Measurements from ENCODE around the gene ABT1. TPM values are rescaled to one million over a fixed set of nuclear protein-coding genes. Genes with fewer than 3 reads are reported as not detected.
A peak's percentile ranks its signal among the peaks of the same experiment; 100 is the strongest.

ABT1 gene
- total RNA-seq, 2 donors from 2014 or later, result 20.3 to 28.2 TPM

DNA sequence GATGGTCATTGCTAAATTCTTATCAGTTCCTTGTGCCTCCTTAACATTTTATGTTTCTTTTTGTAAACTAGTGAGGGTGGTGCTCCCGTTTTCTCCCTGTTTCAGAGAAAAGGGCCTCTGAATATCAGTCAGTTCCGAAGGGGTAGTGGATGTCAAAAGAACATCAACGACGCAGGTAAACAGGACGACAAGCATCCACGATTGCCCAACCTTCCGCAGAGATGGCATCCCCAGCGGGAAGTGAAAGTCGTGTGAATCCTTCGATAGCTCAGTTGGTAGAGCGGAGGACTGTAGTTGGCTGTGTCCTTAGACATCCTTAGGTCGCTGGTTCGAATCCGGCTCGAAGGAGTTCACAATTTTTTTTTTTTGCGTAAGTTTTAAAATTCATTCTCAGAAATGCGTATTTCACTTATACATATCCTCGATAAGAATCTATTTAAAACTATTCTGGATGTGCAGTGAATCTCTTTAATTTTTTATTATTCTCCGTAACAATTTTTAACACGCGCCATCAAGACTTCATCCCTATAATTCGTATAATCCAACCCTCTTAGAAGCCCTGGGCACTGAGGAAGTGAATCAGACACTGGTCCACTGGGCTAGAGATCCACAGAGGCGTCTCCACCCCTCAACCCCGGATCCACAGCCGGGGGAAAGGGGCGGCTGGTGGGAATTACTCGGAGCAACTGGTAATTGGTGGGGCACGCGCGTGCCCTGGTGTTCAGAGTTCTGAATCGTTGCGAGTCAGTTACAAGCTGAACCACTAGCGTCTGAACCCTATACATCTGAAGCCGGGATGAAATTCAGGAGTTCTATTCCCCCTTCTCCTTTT lies 27.9 kb upstream of the ABT1 start:
- H3K36me3 Mint-ChIP-seq, result peaks cover 5 to 7% of the 10 kb centered on the region in 2 donors
- peak overlapping the region; percentile 99 to 100 for H3K27ac Mint-ChIP-seq
- ATAC-seq (peak; percentile 72 to 80), DNase-seq (ENCODE audit: low spot score in 2 of 2) (peak; percentile 95 to 100)
- peaks cover 0 to 4% of the 10 kb centered on the region in 2 donors for H3K9me3 Mint-ChIP-seq

GRCh38 chr6:26569433-26569764 lies 27.4 kb upstream of the ABT1 start:
- ATAC-seq (no peak), DNase-seq (ENCODE audit: low spot score in 2 of 2) (no peak)
- peaks cover 0 to 4% of the 10 kb centered on the region in 2 donors for H3K9me3 Mint-ChIP-seq
- peaks cover 5 to 7% of the 10 kb centered on the region in 2 donors for H3K36me3 Mint-ChIP-seq
- H3K27ac Mint-ChIP-seq, result peak overlapping the region; percentile 99 to 100

DNA sequence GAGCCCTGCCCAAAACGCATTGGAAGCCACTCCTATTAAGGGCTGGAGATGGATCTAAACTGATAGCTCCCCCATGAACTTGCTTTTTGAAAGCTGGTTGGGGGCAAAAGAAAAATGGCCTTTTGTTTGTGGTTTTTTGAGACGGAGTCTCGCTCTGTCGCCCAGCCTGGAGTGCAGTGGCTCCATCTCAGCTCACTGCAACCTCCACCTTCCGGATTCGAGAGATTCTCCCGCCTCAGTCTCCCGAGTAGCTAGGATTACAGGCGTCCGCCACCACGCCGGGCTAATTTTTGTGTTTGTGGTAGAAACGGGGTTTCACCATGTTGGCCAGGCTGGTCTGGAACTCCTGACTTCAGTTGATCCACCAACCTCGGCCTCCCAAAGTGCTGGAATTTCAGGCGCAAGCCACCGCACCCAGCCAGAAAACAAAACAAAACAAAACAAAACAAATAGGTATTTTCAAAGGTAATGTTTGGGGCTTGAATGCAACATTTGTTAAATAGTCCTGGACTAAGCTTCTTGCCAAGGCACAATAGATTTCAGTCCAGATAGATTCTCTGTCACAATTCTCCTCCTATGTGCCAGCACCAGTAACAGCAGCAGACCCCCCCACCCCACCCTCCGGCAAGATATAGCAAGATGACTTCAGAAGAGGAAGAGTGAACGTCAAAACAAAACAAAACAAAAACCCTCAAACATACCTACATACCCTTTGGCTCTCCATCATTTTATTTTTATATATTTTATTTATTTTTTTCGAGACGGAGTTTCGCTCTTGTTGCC lies 26.5 kb upstream of the ABT1 start:
- H3K36me3 Mint-ChIP-seq, result peaks cover 5 to 7% of the 10 kb centered on the region in 2 donors

GRCh38 chr6:26571592-26572296 lies 25.0 kb upstream of the ABT1 start:
- DNase-seq (ENCODE audit: low spot score in 2 of 2) (peak; percentile 48 to 76), ATAC-seq (peak; percentile 51 to 74)
- H3K36me3 Mint-ChIP-seq, result peaks cover 5 to 7% of the 10 kb centered on the region in 2 donors
- H3K9me3 Mint-ChIP-seq, result peaks cover 0 to 4% of the 10 kb centered on the region in 2 donors
- H3K27ac Mint-ChIP-seq, result peak overlapping the region; percentile 91 to 98

More for the DNA sequence above, 26.5 kb upstream of the ABT1 start:
- DNase-seq (ENCODE audit: low spot score in 2 of 2) (no peak), ATAC-seq (no peak)
- H3K9me3 Mint-ChIP-seq, result peaks cover 0 to 4% of the 10 kb centered on the region in 2 donors
- no peak overlapping the region for H3K27ac Mint-ChIP-seq

DNA sequence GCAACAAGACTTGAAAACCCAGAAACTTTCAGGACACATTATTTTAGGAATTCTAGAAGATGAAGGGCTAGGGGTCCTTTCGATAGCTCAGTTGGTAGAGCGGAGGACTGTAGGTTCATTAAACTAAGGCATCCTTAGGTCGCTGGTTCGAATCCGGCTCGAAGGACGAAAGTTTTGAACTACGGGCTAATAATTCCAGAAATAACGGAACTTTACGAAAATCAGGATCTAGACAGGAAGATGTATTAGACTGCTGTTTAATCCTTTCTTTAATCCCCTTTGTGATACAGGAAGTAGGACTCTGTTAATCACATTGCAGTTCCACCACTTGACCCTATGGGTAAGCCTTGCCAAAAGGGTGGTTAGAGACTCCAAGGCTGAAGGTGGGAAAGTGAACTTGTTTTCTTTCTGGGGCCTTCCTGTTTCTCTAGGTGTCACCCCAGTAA lies 21.2 kb upstream of the ABT1 start:
- ATAC-seq (no peak), DNase-seq (ENCODE audit: low spot score in 2 of 2) (no peak)
- peaks cover 10% of the 10 kb centered on the region in 2 donors for H3K9me3 Mint-ChIP-seq
- no peak overlapping the region for H3K27ac Mint-ChIP-seq
- H3K36me3 Mint-ChIP-seq, result peaks cover 0 to 12% of the 10 kb centered on the region in 2 donors

- H3K9me3 Mint-ChIP-seq, result peaks cover 10% of the 10 kb centered on the region in 2 donors
- ATAC-seq (no peak), DNase-seq (ENCODE audit: low spot score in 2 of 2) (no peak)
- H3K36me3 Mint-ChIP-seq, result peaks cover 0 to 12% of the 10 kb centered on the region in 2 donors
- peak overlapping the region; percentile 92 to 99 for H3K27ac Mint-ChIP-seq
Observed at GRCh38 chr6:26576407-26576843, 20.3 kb upstream of the ABT1 start.

DNA sequence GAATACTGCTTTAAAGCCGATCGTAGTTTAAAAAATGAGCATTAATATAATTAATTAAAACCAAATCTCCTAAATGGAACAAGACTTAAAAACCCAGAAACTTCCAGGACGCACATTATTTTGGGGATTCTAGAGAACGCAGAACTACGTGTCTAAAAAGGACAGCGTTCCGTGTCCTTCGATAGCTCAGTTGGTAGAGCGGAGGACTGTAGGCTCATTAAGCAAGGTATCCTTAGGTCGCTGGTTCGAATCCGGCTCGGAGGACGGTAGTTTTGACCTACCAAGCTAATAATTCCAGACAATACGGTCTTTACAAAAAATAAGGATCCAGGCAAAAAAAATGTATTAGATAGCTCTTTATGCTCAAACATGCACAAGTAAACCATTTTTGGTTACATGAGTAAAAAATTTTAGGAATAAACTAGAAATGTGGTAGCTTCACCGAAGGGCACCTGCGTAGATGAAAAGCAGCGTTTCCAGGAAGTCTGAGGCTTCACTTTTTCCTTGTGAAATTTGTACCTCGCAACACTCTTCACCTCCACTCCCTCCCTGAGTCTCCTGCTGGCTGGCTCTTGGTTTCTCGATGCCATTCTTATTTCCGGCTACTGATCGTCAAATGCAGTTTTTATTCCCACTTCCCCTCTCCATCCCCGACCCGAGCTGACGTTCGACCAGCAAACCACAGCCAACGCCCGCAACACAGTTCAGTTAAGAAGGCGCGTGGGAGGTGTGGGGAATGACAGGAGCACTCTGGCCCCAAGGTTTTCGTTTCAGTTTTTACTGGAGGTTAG lies 19.6 kb upstream of the ABT1 start:
- peaks cover 10% of the 10 kb centered on the region in 2 donors for H3K9me3 Mint-ChIP-seq
- H3K27ac Mint-ChIP-seq, result peak overlapping the region; percentile 92 to 99
- peaks cover 0 to 12% of the 10 kb centered on the region in 2 donors for H3K36me3 Mint-ChIP-seq
- DNase-seq (ENCODE audit: low spot score in 2 of 2) (peak; percentile 68 to 84), ATAC-seq (peak; percentile 70 to 87)

DNA sequence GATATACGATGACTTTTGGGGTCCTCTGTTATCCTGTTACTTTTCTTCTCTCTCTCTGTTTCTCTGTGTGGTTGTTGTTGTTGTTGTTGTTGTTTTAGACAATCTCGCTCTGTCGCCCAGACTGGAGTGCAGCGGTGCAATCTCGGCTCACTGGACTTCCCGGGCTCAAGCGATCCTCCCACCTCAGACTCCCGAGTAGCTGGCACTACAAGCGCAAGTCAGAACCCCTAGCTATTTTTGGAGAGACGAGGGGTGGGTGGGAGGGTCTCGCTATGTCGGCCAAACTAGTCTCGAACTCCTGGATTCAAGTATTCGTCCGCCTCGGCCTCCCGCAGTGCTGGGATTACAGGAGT lies 19.1 kb upstream of the ABT1 start:
- Mint-ChIP-seq H3K9me3 (peaks cover 10% of the 10 kb centered on the region in 2 donors), H3K27ac (peak overlapping the region; percentile 92 to 99), H3K36me3 (peaks cover 0 to 12% of the 10 kb centered on the region in 2 donors)
- DNase-seq (ENCODE audit: low spot score in 2 of 2) (no peak), ATAC-seq (no peak)

DNA sequence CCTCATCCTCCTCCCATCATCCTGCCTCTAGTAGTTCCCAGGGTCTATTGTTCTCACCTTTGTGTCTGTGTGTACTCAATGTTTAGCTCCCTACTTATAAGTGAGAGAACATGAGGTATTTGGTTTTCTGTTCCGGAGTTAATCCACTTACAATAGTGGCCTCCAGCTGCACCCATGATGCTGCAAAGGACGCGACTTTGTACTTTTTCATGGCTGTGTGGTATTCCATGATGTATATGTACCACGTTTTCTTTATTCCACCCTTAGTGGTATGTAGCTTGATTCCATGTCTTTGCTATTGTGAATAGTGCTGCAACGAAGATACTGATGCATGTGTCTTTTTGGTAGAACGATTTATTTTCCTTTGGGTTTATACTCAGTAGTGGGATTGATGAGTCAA lies 18.5 kb upstream of the ABT1 start:
- H3K27ac Mint-ChIP-seq, result no peak overlapping the region

GRCh38 chr6:26578741-26579140 lies 18.0 kb upstream of the ABT1 start:
- Mint-ChIP-seq H3K9me3 (peaks cover 10% of the 10 kb centered on the region in 2 donors), H3K36me3 (peaks cover 0 to 12% of the 10 kb centered on the region in 2 donors), H3K27ac (no peak overlapping the region)
- DNase-seq (ENCODE audit: low spot score in 2 of 2) (no peak), ATAC-seq (no peak)

More for the DNA sequence above, 18.5 kb upstream of the ABT1 start:
- ATAC-seq (no peak), DNase-seq (ENCODE audit: low spot score in 2 of 2) (no peak)
- H3K9me3 Mint-ChIP-seq, result peaks cover 10% of the 10 kb centered on the region in 2 donors
- peaks cover 0 to 12% of the 10 kb centered on the region in 2 donors for H3K36me3 Mint-ChIP-seq

DNA sequence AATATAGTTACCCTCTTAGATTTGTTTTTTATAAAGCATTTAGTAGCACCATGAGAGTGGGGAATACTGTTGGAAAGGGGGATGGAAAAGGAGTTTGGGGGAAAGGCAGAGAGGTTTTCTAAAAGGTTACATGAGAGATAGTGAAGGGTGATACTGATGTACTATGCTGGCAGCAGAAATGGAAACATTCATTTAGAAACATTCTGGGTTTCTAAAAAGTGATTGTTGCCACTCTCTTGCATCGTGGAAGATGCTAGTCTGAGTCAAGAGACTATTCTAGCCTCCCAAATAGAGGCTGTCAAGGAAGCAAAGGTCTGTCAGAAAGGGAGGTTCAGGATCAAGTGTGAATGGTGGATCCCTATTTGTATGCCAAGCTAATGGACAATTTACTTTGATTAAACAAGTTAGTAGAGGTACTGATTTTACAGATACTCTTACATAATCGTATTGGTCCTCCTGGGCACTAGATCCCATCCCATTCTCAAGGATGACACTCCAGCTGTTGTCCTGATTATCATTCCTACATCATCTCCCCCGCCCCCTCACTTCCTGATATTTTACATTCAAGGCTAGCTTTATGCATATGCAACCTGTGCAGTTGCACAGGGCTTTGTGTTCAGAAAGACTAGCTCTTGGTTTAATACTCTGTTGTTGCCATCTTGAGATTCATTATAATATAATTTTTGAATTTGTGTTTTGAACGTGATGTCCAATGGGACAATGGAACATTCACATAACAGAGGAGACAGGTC lies 15.4 kb upstream of the ABT1 start:
- DNase-seq (ENCODE audit: low spot score in 2 of 2) (no peak), ATAC-seq (no peak)
- Mint-ChIP-seq H3K27ac (peak overlapping the region; percentile 12 to 35), H3K9me3 (peaks cover 10% of the 10 kb centered on the region in 2 donors), H3K36me3 (peaks cover 0 to 12% of the 10 kb centered on the region in 2 donors)

DNA sequence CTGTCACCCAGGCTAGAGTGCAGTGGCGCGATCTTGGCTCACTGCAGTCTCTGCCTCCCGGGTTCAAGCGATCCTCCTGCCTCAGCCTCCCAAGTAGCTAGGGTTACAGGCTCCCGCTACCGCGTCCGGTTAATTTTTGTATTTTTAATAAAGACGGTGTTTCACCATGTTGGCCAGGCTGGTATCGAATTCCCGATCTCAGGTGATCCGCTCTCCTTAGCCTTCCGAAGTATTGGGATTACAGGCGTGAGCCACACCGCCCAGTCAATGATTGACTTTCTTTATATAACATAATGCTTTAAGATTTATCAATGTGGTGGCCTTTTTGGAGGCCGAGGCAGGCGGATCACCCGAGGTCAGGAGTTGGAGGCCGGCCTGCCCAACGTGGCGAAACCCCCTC lies 7.8 kb upstream of the ABT1 start:
- Mint-ChIP-seq H3K36me3 (no peaks in the 10 kb centered on the region), H3K9me3 (no peaks in the 10 kb centered on the region), H3K27ac (no peak overlapping the region)
- no peak for ATAC-seq
- DNase-seq (ENCODE audit: low spot score in 2 of 2), result no peak

GRCh38 chr6:26592649-26593048 lies 4.1 kb upstream of the ABT1 start:
- H3K27ac Mint-ChIP-seq, result no peak overlapping the region
- no peaks in the 10 kb centered on the region for H3K36me3 Mint-ChIP-seq
- DNase-seq (ENCODE audit: low spot score in 2 of 2) (no peak), ATAC-seq (no peak)
- no peaks in the 10 kb centered on the region for H3K9me3 Mint-ChIP-seq

GRCh38 chr6:26593278-26594130 lies 3.2 kb upstream of the ABT1 start:
- H3K27ac Mint-ChIP-seq, result no peak overlapping the region
- DNase-seq (ENCODE audit: low spot score in 2 of 2) (no peak), ATAC-seq (no peak)
- peaks cover 6 to 8% of the 10 kb centered on the region in 2 donors for H3K36me3 Mint-ChIP-seq
- no peaks in the 10 kb centered on the region for H3K9me3 Mint-ChIP-seq

DNA sequence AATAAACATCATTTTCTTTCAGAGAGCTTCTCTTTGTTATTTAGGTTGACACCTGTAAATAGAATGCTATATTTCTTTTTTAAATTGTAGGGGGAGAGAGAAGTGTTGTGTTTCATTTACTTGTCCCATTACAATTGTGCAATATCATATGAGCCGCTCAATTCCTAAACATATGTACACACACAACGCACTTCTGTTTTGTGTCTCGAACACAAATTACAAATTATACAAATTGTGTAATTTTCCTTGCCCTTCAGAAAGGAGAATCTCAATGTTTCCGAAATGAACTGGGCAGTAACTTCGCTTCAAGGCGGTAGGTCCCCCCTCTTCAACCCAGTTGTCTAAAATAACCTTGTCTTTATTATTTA lies 2.6 kb upstream of the ABT1 start:
- ATAC-seq, result no peak
- H3K36me3 Mint-ChIP-seq, result peaks cover 7 to 12% of the 10 kb centered on the region in 2 donors

More for the DNA sequence above, 2.6 kb upstream of the ABT1 start:
- no peak for DNase-seq (ENCODE audit: low spot score in 2 of 2)
- Mint-ChIP-seq H3K27ac (peak overlapping the region in 1 of 2 donors; percentile 64), H3K9me3 (no peaks in the 10 kb centered on the region)

All from activated naive CD4-positive, alpha-beta T cell treated with anti-CD3 and anti-CD28 coated beads, Interleukin-2, amount 50 U/mL, for 72 hours (primary cell).